ENCODE results near the gene MCOLN1.

The MCOLN1 gene

GRCh38 chr19:7522072-7522922 lies at the start of gene MCOLN1:
TSS of gene MCOLN1 (plus strand) at chr19:7522624. CDS start at chr19:7522751, 127 bp downstream.
- peak; percentile 99 for DNase-seq

- DNase-seq, result no peak
Measured at GRCh38 chr19:7475665-7476064, 46.8 kb upstream of the MCOLN1 start.

GRCh38 chr19:7476241-7476640 lies 46.2 kb upstream of the MCOLN1 start:
- no peak for DNase-seq

- DNase-seq, result no peak
Measured at GRCh38 chr19:7476777-7477494, 45.5 kb upstream of the MCOLN1 start.

DNA sequence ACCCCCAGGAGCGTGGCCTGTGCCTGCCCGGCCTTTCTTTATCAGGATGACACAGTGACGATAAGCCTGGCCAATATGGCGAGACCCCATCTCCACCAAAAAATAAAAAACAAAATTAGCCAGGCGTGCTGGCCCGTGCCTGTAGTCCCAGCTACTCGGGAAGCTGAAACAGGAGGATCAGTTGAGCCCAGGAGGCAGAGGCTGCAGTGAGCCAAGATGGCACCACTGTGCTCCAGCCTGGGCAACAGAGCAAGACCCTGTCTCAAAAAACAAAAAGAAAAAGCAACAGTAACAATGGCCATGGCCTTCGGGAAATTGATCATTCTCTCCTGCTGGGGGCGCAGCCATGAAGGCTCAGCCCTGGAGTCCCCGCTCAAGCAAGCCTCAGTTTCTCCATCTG lies 44.7 kb upstream of the MCOLN1 start:
- no peak for DNase-seq

DNA sequence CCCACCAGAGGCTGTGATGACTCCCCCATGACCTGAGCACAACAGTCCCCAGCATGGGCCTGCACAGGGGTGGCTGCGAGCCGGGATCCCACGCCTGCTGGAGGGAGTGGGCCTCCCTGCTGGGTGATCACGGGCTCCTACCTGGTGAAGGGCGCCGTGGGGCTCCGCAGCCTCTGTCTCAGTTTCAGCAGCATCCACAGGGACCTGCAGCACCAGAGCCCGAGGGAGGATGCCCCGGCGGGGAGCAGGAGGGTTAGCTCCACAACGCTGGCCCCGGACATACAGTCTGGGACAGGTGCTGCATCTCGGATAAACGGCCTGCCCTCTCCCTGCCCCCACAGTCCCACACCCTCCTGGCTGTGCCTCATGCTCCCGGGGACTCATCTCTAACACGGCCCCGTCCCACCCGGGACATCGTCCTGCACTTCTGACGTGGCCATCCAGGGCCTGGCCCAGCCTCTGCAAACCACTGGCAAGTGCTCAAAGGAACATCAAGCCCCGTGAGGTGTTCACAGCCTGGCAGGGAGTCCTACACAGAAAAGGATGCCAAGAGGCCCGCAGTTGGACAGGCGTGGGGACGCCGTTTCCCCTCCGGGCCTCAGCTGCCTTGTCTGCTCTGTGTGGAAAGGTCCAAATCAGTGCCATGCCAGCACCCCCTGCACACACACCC lies 44.1 kb upstream of the MCOLN1 start:
- DNase-seq, result no peak

- no peak for DNase-seq
Measured at GRCh38 chr19:7478843-7479227, 43.6 kb upstream of the MCOLN1 start.

- DNase-seq, result no peak
Measured at GRCh38 chr19:7480222-7480969, 42.0 kb upstream of the MCOLN1 start.

- no peak for DNase-seq
Measured at GRCh38 chr19:7480970-7481255, 41.5 kb upstream of the MCOLN1 start.

DNA sequence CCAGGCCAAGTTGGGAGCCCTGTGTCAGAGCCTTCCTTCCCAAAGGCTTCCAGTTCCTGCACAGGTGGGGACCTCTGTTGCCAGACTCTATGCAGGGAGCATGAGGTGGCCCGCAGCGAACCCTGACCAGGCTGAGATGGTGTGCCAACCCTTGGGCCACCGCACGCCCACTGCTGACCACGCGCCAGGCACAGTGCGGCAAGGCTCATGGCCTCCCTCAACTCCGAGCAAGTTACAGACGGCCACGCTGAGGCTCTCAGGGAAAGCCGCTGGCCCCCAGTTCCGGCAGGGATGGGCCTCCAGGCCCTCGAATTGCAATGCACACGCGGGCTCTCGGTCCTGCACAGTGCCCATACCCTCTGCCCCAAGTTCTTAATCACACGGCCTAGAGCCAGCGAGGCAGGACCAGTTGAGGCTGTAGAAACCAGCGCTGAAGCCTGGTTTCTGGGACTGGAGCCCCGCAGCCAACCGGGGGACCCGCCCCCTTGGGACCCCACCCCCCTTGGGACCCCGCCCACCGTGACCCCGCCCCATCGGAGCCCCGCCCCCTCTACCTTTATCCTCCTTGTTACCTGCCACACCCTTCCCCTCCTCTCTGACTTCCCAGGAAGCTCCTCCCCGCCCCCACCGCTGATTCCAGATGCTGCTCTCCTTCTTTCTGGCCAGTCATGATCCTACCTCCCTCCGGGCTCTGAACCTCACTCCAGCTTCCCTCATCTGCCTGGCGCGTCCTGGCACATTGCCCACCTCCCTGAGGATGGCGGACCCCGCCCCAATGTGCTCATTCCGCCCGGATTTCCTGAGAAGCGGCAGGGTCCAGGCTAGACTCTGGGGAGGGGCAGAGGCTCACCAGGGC lies 39.6 kb upstream of the MCOLN1 start:
- DNase-seq, result no peak

DNA sequence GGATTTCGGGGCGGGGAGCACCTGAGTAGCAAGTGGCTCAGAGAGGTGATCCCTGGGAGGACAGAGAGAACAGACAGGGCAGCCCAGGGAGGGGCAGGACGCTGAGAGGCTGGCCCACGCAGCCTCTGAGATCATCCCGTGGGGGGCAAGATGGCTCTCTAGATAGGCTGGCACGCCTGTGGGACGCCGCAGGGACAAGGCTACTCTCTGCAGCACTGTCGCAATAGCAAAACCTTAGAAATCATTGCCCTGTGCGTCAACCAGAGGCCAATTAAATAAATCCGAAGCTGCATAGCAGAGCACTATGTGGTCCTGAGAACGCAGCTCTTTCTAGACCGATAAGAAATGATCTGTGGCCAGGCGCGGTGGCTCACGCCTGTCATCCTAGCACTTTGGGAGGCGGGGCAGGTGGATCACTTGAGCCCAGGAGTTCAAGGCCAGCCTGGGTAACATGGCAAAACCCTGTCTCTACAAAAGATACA lies 38.7 kb upstream of the MCOLN1 start:
- peak; percentile 66 for DNase-seq

DNA sequence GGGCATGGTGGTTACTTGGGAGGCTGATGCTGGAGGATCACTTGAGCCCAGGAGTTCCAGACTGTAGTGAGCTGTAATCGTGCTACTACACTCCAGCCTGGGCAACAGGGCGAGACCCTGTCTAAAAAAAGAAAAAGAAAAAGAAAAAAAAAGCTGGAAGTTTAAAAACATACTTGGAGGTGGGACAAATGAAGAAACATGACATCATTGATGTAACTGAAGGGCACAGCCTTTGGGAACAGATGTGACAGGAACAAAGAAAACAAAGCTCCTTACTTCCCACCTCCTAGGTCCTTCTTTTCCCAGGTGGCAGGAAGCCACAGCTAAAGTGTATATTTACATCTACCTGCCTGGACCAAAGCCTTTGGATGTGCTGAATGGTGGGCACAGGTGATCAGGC lies 35.5 kb upstream of the MCOLN1 start:
- DNase-seq, result no peak

GRCh38 chr19:7488736-7489353 lies 33.6 kb upstream of the MCOLN1 start, which contains the start of gene PEX11G:
TSS of gene PEX11G (minus strand) at chr19:7489035. CDS start at chr19:7489010, 25 bp downstream.
- DNase-seq, result peak; percentile 94

- DNase-seq, result no peak
Measured at GRCh38 chr19:7489609-7490044, 32.8 kb upstream of the MCOLN1 start.

- DNase-seq, result peak; percentile 89
Measured at GRCh38 chr19:7492142-7492541, 30.3 kb upstream of the MCOLN1 start.

- no peak for DNase-seq
Measured at GRCh38 chr19:7492558-7492957, 29.9 kb upstream of the MCOLN1 start.

- no peak for DNase-seq
Measured at GRCh38 chr19:7494416-7495098, 27.9 kb upstream of the MCOLN1 start.

GRCh38 chr19:7497292-7497691 lies 25.1 kb upstream of the MCOLN1 start:
- peak; percentile 71 for DNase-seq

DNA sequence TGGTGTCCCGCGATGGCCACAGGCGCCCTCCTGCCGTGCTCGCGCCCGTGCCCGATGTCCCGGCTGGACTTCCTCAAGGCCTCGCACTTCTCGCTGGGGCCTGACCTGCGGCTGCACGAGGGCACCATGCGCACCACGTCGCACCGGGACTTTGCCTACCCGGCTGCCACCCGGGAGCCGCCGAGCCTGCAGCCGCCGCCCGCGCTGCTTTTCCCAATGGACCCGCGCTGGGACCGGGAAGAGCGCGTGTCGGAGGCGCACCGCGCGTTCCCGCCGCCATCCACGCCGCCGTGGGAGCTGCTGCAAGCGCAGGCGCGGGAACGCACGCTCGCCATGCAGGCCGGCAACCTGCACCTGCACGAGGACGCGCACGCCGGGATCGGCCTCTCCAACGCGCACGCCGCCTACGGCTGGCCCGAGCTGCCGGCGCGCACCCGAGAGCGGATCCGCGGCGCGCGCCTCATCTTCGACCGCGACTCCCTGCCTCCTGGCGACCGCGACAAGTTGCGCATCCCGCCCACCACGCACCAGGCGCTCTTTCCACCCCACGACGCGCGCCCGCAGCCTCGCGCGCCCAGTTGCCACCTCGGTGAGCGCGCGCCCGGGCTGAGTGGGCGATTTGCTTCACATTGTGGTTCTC lies 21.5 kb upstream of the MCOLN1 start:
- DNase-seq, result peak; percentile 77

DNA sequence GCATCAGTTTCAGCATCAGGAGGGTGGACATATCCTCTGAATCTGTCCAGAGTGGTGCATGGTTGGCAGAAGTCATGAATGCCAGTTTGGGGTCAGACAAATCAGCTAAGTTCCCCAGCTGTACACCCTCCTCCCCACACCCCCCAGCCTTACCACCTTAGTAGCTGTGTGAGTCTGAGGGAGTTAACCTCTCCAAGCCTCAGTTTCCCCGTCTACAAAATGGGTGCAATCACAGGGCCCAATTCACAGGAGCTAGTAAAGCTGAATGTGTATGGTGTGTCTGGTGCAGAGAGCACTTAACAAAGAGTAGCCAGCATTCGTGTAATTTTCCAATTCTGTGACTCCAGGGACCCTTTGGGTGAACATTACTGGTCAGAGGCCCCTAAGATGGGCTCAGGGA lies 19.9 kb upstream of the MCOLN1 start:
- DNase-seq, result no peak

All from hematopoietic multipotent progenitor cell treated with erythropoietin and hydrocortisone succinate and interleukin-3 and kit ligand, for 4 days (in vitro differentiated cells).